ACC112 (cell line): ENCODE measurements around the gene HUNK.

Experiments
- H2AFZ ChIP-seq: fragments of 200-600 bp; sonication (generic); one replicate; pipeline ENCODE4 v1.6.0; 2017; ENCODE audit warnings: antibody characterized with exemption, low read length; ENCODE audit not compliant: unreplicated experiment
- H3K27ac ChIP-seq: fragments of 200-600 bp; sonication (generic); 2 replicates; pipeline ENCODE4 v1.5.1; 2014; ENCODE audit warnings: low read depth, mild to moderate bottlenecking, antibody characterized with exemption, low read length, moderate library complexity
- H3K27me3 ChIP-seq: fragments of 200-600 bp; sonication (generic); 2 replicates; pipeline ENCODE4 v1.6.1; 2014; ENCODE audit warnings: mild to moderate bottlenecking, antibody characterized with exemption, low read length, moderate library complexity, mixed read lengths; ENCODE audit not compliant: insufficient read depth
- H3K36me3 ChIP-seq: fragments of 200-600 bp; sonication (generic); 2 replicates; pipeline ENCODE4 v1.6.1; 2016; ENCODE audit warnings: mild to moderate bottlenecking, antibody characterized with exemption, low read length, moderate library complexity, mixed read lengths; ENCODE audit not compliant: insufficient read depth
- H3K4me1 ChIP-seq: fragments of 200-600 bp; sonication (generic); one replicate; pipeline ENCODE4 v1.6.1; 2016; ENCODE audit warnings: low read length, mixed read lengths; ENCODE audit not compliant: insufficient read depth, unreplicated experiment, control insufficient read depth
- H3K4me3 ChIP-seq: fragments of 200-600 bp; sonication (generic); 2 replicates; pipeline ENCODE4 v1.5.1; 2014; ENCODE audit warnings: mild to moderate bottlenecking, low read depth, low read length
- H3K79me2 ChIP-seq: fragments of 200-600 bp; sonication (generic); one replicate; pipeline ENCODE4 v1.6.0; 2016; ENCODE audit warnings: low read length; ENCODE audit not compliant: control insufficient read depth, unreplicated experiment, insufficient read depth

HUNK gene

DNA sequence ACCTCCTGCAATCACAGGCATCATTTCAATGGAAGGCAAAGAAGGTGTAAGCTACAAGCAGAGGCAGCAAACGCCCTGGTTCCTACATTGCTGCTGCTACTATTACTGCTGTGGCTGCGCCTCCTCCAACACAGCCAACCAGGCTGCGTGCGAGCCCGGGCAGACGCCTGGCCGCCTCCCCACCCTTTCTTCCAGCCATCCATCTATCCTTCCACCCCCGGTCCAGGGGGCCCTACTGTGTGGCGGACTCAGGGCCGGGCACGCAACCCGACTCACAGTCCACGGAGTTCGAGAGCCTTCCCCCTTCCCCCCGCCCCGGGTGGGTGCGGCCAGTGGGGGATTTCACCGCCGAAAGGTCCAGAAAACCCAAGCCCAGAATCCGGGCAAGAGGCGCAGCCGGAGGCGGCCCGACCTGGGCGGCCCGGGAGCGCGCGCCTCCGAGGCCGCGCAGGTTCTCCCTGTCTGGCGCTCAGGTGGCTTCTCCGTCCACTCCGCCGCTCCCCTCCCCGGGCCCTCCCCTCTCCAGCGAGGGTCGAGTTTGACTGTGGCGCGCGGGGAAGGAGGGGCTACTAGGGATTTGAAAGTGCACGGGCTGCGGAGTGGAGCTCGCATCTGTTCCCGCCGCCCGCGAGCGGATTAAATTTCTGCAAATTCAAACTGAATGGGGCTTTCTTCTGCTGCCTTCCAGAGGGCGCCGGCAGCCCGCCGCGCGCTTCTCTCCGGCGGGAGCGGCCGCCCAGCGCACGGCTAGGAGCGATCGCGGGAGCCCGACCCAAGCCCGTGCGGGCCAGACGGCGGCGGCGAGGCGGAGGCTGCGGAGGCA, at the start of gene HUNK:
HUNK (plus strand) TSS at position 569 of the 823 bp plus-strand sequence. CDS start 655 bp downstream, outside the sequence.
- no peak within 1 kb of the TSS for H3K27ac ChIP-seq
- H3K4me1 ChIP-seq: no peaks in the 10 kb centered on the region
- peak within 1 kb of the TSS; percentile 23 for H2AFZ ChIP-seq
- peaks cover 70% of the 10 kb centered on the region for H3K27me3 ChIP-seq
- no peaks in the 10 kb centered on the region for H3K36me3 ChIP-seq
- H3K79me2 ChIP-seq: no peaks in the 10 kb centered on the region
- peak within 1 kb of the TSS; percentile 68 for H3K4me3 ChIP-seq

DNA sequence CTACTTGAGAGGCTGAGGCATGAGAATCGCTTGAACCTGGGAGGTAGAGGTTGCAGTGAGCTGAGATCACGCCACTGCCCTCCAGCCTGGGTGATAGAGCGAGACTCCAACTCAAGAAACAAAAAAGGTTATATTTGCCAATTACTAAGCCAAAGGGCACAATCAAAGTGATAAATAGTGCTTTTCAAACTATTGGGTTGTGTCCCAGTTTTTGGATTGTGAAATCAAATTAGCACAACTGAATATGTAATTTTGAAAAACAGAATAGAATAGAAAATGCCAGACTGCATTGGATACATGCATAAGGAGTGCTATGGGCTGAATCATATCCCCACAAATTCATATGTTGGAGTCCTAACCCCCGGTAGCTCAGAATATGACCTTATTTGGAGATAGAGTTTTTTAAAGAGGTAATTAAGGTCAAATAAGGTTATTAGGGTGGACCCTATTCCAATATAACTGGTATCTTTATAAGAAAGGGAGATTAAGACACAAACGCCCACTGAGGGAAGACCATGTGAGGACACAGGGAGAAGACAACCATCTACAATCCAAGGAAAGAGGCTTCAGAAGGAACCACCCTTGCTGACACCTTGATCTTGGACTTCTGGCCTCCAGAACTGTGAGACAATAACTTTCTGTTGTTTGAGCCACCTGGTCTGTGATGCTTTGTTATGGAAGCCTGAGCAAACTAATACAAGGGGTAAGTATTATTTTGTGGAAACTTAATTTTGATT, 42.9 kb upstream of the HUNK start:
- Histone ChIP-seq H3K27ac (no peak overlapping the region), H3K36me3 (no peaks in the 10 kb centered on the region), H3K4me3 (no peak overlapping the region), H3K27me3 (no peaks in the 10 kb centered on the region), H3K79me2 (no peaks in the 10 kb centered on the region), H3K4me1 (no peaks in the 10 kb centered on the region), H2AFZ (no peak overlapping the region)

GRCh38 chr21:31830701-31831100, 42.1 kb upstream of the HUNK start:
- Histone ChIP-seq H3K4me3 (no peak overlapping the region), H3K4me1 (no peaks in the 10 kb centered on the region), H2AFZ (no peak overlapping the region), H3K27ac (no peak overlapping the region), H3K27me3 (no peaks in the 10 kb centered on the region), H3K79me2 (no peaks in the 10 kb centered on the region), H3K36me3 (no peaks in the 10 kb centered on the region)

DNA sequence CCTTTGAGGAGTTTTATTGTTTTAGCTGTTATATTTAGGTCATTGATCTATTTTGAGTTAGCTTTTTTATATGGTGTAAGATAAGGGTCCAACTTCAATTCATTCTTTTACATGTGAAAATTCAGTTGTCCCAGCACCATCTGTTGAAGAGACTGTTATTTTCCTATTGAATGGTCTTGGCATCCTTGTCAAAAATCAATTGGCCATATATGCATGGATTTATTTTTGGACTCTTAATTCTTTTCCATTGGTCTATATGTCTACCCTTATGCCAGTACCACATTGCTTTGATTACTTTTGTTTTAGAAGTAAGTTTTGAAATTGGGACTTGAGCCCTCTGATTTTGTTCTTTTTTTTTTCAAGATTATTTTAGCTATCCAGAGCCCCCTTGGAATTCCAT, 35.8 kb upstream of the HUNK start:
- no peaks in the 10 kb centered on the region for H3K27me3 ChIP-seq
- H3K4me3 ChIP-seq: no peak overlapping the region
- no peaks in the 10 kb centered on the region for H3K4me1 ChIP-seq
- no peak overlapping the region for H3K27ac ChIP-seq
- H2AFZ ChIP-seq: no peak overlapping the region
- H3K36me3 ChIP-seq: no peaks in the 10 kb centered on the region
- H3K79me2 ChIP-seq: no peaks in the 10 kb centered on the region

- no peak overlapping the region for H3K4me3 ChIP-seq
- no peak overlapping the region for H3K27ac ChIP-seq
- no peaks in the 10 kb centered on the region for H3K79me2 ChIP-seq
- H3K4me1 ChIP-seq: no peaks in the 10 kb centered on the region
- no peaks in the 10 kb centered on the region for H3K36me3 ChIP-seq
- H2AFZ ChIP-seq: no peak overlapping the region
- no peaks in the 10 kb centered on the region for H3K27me3 ChIP-seq
Observed at GRCh38 chr21:31837618-31838390, 35.0 kb upstream of the HUNK start.

DNA sequence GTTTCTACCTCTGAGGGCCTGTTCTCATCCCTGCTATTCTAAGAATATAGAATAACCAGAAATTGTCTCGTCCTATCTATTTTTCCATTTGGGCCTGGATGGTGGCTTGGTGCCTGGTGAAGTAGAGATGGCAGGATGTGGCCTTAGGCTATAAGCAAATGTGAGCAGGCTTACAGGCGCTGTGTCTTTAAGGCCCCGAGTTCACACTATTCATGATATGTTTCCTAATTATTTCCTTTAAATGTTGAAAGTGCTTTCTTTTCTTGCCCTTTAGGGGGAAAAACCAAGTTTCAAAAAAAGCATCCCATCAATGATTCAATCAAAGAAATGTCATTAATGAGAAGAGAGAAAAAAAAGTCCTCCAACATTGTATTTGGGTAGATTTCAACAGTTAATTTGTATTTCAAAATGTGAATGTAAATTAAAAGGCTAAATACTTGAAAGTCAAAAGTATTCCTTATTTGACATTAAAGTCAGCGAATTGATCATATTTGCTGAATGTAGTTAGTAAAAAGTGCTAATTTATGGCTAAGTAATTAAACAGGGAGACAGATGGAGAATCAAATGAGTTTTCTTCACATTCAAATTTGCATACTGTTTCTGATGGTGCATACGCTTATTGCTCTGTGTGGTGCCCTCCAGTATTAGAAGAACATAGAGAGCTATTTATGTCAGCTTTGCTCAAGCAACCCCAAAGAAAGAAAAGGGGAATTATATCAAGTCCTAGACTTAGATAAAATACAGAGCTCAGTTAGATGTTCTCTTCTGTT, 34.0 kb upstream of the HUNK start:
- Histone ChIP-seq H3K36me3 (no peaks in the 10 kb centered on the region), H3K4me1 (no peaks in the 10 kb centered on the region), H2AFZ (no peak overlapping the region), H3K4me3 (no peak overlapping the region), H3K27ac (no peak overlapping the region), H3K79me2 (no peaks in the 10 kb centered on the region), H3K27me3 (no peaks in the 10 kb centered on the region)

GRCh38 chr21:31844206-31844605, 28.6 kb upstream of the HUNK start:
- Histone ChIP-seq H3K79me2 (no peaks in the 10 kb centered on the region), H3K36me3 (no peaks in the 10 kb centered on the region), H3K27me3 (0 out of 2 replicates have a peak, but pooled peaks cover 4% of the 10 kb centered on the region), H3K4me1 (no peaks in the 10 kb centered on the region), H3K4me3 (no peak overlapping the region), H3K27ac (no peak overlapping the region), H2AFZ (no peak overlapping the region)

DNA sequence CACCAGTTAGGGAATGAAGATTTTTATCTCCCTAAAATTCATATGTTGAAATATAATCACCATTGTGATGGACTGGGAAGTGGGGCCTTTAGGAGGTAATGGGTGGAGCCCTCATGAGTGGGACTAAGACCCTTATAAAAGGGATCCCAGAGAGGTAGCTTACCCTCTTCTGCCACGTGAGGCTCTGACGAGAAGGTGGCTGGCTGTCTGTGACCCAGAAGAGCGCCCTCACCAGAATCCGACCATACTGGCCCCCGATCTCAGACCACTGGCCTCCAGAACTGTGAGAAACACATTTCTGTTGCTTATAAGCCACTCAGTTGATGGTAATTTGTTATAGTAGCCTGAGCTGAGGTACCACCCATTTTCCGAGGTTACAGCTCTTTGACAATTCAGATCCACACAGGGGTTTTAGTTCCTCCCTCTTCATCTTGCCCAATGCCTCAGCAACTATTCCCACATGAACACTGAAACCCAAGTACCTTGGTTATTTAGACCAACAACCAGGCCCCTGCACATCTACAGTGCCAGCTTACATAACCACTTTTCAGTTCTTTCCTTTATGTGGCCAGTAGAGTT, 27.6 kb upstream of the HUNK start:
- H3K27me3 ChIP-seq: 0 out of 2 replicates have a peak, but pooled peaks cover 4% of the 10 kb centered on the region
- H3K27ac ChIP-seq: no peak overlapping the region
- no peak overlapping the region for H3K4me3 ChIP-seq
- no peaks in the 10 kb centered on the region for H3K36me3 ChIP-seq
- H3K4me1 ChIP-seq: no peaks in the 10 kb centered on the region
- no peak overlapping the region for H2AFZ ChIP-seq
- no peaks in the 10 kb centered on the region for H3K79me2 ChIP-seq

DNA sequence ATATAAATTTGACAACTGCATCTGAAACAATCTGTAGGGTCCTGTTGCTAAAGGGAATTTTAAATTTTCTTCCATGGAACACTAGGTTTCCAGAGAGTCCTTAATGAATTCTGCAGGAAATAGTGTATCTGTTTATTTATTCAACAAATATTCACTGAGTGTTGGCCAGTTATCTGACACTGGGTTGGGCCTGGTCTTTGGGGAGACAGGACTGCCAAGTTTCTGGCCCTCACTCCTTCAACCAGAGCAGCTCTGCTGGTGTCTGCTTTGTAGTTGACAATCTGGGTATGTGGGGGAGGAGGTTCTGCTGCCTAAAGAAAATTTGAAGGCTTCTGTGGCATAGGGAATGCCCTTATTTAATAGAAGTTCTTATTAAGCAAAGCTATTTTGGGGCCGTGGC, 26.1 kb upstream of the HUNK start:
- Histone ChIP-seq H3K4me1 (no peaks in the 10 kb centered on the region), H3K4me3 (no peak overlapping the region), H3K27me3 (0 out of 2 replicates have a peak, but pooled peaks cover 4% of the 10 kb centered on the region), H3K36me3 (no peaks in the 10 kb centered on the region), H3K27ac (no peak overlapping the region), H2AFZ (no peak overlapping the region), H3K79me2 (no peaks in the 10 kb centered on the region)

- Histone ChIP-seq H3K27me3 (0 out of 2 replicates have a peak, but pooled peaks cover 4% of the 10 kb centered on the region), H3K79me2 (no peaks in the 10 kb centered on the region), H2AFZ (no peak overlapping the region), H3K27ac (no peak overlapping the region), H3K4me3 (no peak overlapping the region), H3K36me3 (no peaks in the 10 kb centered on the region), H3K4me1 (no peaks in the 10 kb centered on the region)
Observed at GRCh38 chr21:31847761-31848160, 25.1 kb upstream of the HUNK start.
